IPS DF 6.9 (cell line): Measurements from ENCODE around the gene KRTAP15-1.
A peak's percentile ranks its signal among the peaks of the same experiment; 100 is the strongest.

Experiments used
- DNase-seq: peaks from one replicate; pipeline ENCODE4 v3.0.0-alpha.2; 2013; ENCODE audit warnings: low read depth, low spot score
- H3K27ac ChIP-seq: one replicate; pipeline ENCODE4 v1.5.1; 2013; ENCODE audit warnings: low read length, control low read depth
- H3K27me3 ChIP-seq: 2 replicates; pipeline ENCODE4 v1.6.1; 2013; ENCODE audit warnings: mild to moderate bottlenecking, low read length; ENCODE audit not compliant: control insufficient read depth, insufficient read depth
- H3K36me3 ChIP-seq: 2 replicates; pipeline ENCODE4 v1.6.1; 2013; ENCODE audit warnings: low read length; ENCODE audit not compliant: control insufficient read depth, insufficient read depth
- H3K4me1 ChIP-seq: 2 replicates; pipeline ENCODE4 v1.6.1; 2013; ENCODE audit warnings: low read length; ENCODE audit not compliant: control insufficient read depth, insufficient read depth
- H3K4me3 ChIP-seq: 2 replicates; pipeline ENCODE4 v1.5.1; 2013; ENCODE audit warnings: mild to moderate bottlenecking, low read length
- H3K9me3 ChIP-seq: 2 replicates; pipeline ENCODE4 v1.6.1; 2013; ENCODE audit warnings: low read length, inconsistent platforms; ENCODE audit not compliant: control insufficient read depth, insufficient read depth
- WGBS: extraction: QIAGEN DNeasy Blood & Tissue Kit; methylation state at CpG from one replicate; pipeline ENCODE4 v1.1.7; 2013; ENCODE audit warnings: mixed read lengths, missing lambda C conversion rate; ENCODE audit not compliant: insufficient read length, insufficient coverage; 5-methylcytosine and 5-hydroxymethylcytosine counted together

Gene KRTAP15-1, protein sequence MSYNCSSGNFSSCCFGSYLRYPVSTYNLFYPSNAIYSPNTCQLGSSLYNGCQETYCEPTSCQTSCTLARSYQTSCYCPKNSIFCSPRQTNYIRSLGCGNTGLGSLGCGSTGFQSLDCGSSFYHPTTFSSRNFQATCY

DNA sequence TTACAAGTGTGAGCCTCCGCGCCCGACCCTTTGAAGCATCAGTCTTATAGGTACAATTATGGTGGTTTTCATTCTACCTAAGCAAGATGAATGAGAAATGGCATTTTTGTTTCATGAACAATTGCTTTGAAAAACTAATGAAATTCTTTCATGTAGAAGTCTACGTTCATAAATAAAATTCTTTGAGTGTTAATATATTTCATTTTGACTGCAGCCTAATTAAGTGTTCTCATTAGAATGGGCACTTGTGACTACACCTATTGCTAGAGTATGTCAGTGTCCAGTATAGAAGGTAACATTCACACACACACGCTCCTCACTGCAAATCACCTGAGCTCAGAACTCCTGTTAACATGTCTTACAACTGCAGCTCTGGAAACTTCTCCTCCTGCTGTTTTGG, at the start of gene KRTAP15-1:
Gene KRTAP15-1, plus strand, starts transcription at position 301 of the 400 bp plus-strand sequence. Its CDS starts 53 bp downstream, at position 354.
- Histone ChIP-seq H3K4me1 (no peaks in the 10 kb centered on the region), H3K9me3 (peaks cover 4% of the 10 kb centered on the region), H3K27ac (no peak within 1 kb of the TSS), H3K27me3 (no peaks in the 10 kb centered on the region), H3K4me3 (no peak within 1 kb of the TSS), H3K36me3 (no peaks in the 10 kb centered on the region)
- no CpG with 5 or more reads among the region's 5 CpGs for WGBS
- DNase-seq = no peak

DNA sequence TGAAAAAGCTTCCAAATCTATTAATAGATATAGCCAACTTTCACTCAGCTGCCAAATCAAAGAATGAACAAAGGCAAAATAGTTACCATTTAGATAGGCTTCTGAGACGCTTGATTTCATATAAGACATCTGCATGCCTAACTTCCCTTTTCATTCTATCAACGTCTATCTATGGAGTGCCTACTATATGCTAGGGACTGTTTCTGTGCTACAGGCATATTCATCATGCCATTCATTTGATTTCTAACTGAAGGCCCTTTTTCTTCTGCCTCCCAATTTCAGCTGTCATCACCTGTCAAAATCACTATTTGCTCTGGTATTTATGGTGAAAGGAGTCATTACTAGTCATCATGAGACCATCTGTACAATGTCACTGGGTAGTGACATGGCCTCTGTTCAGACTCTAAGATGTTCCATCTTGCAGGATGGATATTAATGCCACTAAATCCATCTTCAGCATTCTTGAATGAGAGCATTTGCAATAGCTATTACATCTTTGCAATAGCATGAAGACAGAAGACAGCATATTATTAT, 48.5 kb upstream of the KRTAP15-1 start:
- WGBS = no CpG with 5 or more reads among the region's 2 CpGs
- DNase-seq = no peak
- H3K4me1 ChIP-seq = no peaks in the 10 kb centered on the region
- no peak overlapping the region for H3K4me3 ChIP-seq
- no peaks in the 10 kb centered on the region for H3K36me3 ChIP-seq
- H3K27ac ChIP-seq = no peak overlapping the region
- H3K27me3 ChIP-seq = no peaks in the 10 kb centered on the region
- H3K9me3 ChIP-seq = peaks cover 17% of the 10 kb centered on the region

DNA sequence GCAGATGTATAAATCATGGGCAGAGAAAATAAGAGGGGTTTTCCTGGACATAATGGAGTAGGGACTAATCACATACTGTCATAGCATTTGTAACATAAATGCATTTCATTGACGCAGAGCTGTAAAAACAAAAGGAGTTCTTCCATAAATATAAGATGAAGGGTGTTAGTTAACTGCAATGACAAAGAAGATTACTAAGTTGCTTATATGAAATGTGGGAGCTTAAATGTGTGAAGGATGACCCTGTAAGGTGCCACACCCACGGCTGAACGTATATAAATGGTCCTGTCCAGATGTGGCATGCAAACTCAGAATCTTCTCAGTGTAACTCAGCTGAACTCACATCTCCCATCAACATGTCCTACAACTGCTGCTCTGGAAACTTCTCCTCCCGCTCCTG, 44.3 kb upstream of the KRTAP15-1 start, which contains the start of gene KRTAP13-1:
Gene KRTAP13-1, plus strand, starts transcription at position 301 of the 400 bp plus-strand sequence. Its CDS starts 56 bp downstream, at position 357.
- Histone ChIP-seq H3K27ac (no peak within 1 kb of the TSS), H3K4me1 (no peaks in the 10 kb centered on the region), H3K27me3 (no peaks in the 10 kb centered on the region), H3K9me3 (peaks cover 10% of the 10 kb centered on the region), H3K36me3 (no peaks in the 10 kb centered on the region), H3K4me3 (no peak within 1 kb of the TSS)
- no peak for DNase-seq
- WGBS = no CpG with 5 or more reads among the region's 4 CpGs

DNA sequence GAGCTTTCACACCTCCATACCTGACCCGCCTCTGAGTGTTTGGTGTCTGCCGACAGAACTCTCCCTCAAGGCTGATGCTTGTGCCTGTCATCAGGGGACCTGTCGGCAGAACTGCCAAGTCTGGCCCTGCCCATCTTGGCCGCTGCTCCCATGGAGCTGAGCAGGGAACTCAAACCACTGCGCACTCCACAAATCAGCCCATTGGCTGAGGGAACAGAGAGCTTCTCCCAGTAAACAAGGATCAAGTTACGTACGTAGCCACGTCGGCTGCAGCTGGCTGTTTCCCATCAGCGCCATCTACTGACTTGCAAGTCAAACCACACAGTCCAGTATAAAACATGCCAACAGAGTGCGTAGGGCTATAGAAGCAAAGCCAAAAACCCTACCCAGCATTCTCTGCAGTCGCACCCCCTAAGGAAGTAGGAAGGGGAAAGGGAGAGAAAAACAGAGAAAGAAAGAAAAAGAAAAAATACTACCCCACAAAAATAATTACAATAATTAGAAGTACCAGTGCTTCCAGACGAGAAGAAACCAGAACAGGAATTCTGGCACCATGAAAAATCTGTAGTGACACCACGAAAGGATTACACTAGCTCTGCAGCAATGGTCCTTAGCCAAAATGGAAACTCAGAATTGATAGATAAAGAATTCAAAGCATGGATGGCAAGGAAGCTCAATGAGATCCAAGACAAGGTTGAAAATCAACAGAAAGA, 31.1 kb upstream of the KRTAP15-1 start:
- Histone ChIP-seq H3K27ac (no peak overlapping the region), H3K9me3 (peaks cover 5% of the 10 kb centered on the region), H3K36me3 (no peaks in the 10 kb centered on the region), H3K27me3 (no peaks in the 10 kb centered on the region), H3K4me3 (no peak overlapping the region), H3K4me1 (no peaks in the 10 kb centered on the region)
- WGBS = no CpG with 5 or more reads among the region's 14 CpGs
- peak; percentile 11 for DNase-seq

DNA sequence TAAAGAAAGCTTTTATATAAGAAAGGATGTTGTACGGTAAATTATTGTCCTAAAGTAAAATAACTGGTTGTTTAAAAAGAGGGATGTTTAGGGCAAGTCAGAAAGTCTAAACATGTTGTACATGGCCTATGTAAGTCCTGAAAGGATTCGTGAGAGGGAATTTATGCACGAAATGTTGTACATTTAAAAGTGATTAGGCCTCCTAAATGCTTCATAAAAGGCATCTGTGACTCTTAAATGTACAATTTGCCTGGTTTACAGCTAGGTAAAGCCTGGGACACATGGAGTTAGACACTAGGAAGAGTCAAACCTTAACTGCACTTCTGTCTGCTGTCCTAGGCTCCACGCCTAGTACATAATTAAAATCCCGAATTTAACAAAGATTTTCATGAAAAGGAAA, 24.1 kb upstream of the KRTAP15-1 start:
- H3K27ac ChIP-seq = no peak overlapping the region
- H3K4me1 ChIP-seq = no peaks in the 10 kb centered on the region
- no peaks in the 10 kb centered on the region for H3K36me3 ChIP-seq
- no peak overlapping the region for H3K4me3 ChIP-seq
- H3K9me3 ChIP-seq = peaks cover 2% of the 10 kb centered on the region
- no peaks in the 10 kb centered on the region for H3K27me3 ChIP-seq
- no CpG with 5 or more reads among the region's 5 CpGs for WGBS
- no peak for DNase-seq

DNA sequence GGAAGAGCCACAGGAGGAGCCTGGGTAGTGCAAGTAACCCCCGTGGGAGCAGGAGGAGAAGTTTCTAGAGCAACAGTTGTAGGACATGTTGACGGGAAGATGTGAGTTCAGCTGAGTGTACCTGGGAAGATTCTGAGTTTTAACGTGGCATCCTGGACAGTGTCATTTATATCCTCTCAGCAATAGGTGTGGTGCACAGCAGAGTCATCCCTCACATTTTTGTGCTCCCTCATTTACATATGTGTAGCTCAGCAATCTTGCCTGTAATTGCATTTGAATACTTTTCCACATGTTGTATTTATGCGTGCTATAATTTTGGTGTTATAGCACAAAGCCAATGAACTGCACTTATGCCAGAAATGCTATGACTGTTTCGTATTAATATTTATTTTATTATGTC, 14.2 kb upstream of the KRTAP15-1 start, which contains the start of gene KRTAP13-3:
Gene KRTAP13-3, minus strand, starts transcription at position 101 of the 400 bp plus-strand sequence. Its CDS starts 14 bp downstream, at position 87.
- DNase-seq = no peak
- WGBS = no CpG with 5 or more reads among the region's 5 CpGs
- Histone ChIP-seq H3K27ac (no peak within 1 kb of the TSS), H3K36me3 (no peaks in the 10 kb centered on the region; the same call in 1 of the 2 replicates), H3K4me3 (no peak within 1 kb of the TSS), H3K4me1 (no peaks in the 10 kb centered on the region), H3K27me3 (no peaks in the 10 kb centered on the region), H3K9me3 (peaks cover 8% of the 10 kb centered on the region)

DNA sequence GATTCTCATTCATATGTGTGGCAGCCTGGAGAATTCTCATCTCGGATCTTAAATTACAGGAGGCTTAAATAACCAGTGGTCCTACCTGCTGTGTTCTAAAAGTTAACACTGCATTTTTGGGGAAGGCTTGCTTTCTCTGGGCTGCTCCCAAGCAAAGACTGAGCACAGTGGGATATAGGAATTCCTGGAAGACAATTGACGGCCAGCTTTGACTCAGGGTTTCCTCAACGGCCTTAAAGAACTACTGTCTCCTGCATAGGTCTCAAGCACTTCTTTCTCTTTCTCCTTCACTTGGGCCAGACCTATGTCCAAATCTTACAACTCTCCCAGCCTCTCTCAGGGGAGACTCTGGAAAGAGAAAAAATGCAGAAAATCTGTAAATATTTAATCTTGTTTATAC, 13.3 kb upstream of the KRTAP15-1 start:
- H3K4me3 ChIP-seq = no peak overlapping the region
- H3K36me3 ChIP-seq = no peaks in the 10 kb centered on the region; the same call in 1 of the 2 replicates
- no peaks in the 10 kb centered on the region for H3K27me3 ChIP-seq
- WGBS = no CpG with 5 or more reads among the region's 3 CpGs
- H3K9me3 ChIP-seq = peaks cover 6% of the 10 kb centered on the region
- H3K27ac ChIP-seq = no peak overlapping the region
- DNase-seq = no peak
- H3K4me1 ChIP-seq = no peaks in the 10 kb centered on the region

DNA sequence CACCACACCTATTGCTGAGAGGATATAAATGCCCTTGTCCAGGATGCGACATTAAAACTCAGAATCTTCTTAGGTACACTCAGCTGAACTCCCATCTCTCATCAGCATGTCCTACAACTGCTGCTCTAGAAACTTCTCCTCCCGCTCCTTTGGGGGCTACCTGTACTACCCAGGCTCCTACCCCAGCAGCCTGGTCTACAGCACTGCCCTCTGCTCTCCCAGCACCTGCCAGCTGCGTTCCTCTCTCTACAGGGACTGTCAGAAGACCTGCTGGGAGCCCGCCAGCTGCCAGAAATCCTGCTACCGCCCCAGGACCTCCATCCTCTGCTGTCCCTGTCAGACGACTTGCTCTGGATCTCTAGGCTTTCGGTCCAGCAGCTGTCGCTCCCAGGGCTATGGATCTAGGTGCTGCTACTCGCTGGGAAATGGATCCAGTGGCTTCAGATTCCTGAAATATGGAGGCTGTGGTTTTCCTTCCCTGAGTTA, 9.9 kb upstream of the KRTAP15-1 start, which contains the start of gene KRTAP13-4:
Gene KRTAP13-4, plus strand, starts transcription at position 51 of the 486 bp plus-strand sequence. Its CDS starts 56 bp downstream, at position 107.
- Histone ChIP-seq H3K4me1 (no peaks in the 10 kb centered on the region), H3K9me3 (peaks cover 9% of the 10 kb centered on the region), H3K27me3 (no peaks in the 10 kb centered on the region), H3K4me3 (no peak within 1 kb of the TSS), H3K27ac (no peak within 1 kb of the TSS), H3K36me3 (no peaks in the 10 kb centered on the region; the same call in 1 of the 2 replicates)
- no CpG with 5 or more reads among the region's 9 CpGs for WGBS
- DNase-seq = no peak

DNA sequence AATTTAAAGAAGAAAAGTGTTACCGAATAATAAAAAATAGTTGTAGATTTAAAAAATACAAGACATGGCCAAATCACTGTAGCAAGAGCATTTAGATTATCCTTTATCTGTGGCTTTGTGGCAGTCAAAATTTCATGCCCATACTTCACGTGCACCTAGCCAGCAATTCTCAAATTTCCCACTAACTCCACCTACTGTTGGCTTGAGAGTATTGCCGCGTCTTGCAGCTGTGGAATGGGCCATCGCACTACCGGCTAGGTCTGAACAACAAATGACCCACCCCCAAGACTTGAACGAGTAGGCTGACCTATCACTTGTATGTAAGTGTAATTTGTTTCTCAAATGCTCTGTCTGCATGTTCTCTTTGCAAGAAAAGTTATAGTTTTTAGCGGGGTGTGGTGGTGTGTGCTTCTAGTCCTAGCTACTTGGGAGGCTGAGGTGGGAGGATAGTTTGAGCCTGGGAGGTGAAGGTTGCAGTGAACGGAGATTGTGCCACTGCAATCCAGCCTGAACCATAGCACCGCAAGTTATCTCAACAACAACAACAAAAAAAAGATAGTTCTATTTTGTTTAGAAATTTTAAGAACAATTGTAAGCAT, 5.9 kb upstream of the KRTAP15-1 start:
- no peak overlapping the region for H3K27ac ChIP-seq
- no peak overlapping the region for H3K4me3 ChIP-seq
- WGBS = no CpG with 5 or more reads among the region's 10 CpGs
- H3K4me1 ChIP-seq = no peaks in the 10 kb centered on the region
- H3K27me3 ChIP-seq = no peaks in the 10 kb centered on the region
- peak; percentile 7 for DNase-seq
- H3K36me3 ChIP-seq = no peaks in the 10 kb centered on the region; the same call in 1 of the 2 replicates
- peaks cover 9% of the 10 kb centered on the region for H3K9me3 ChIP-seq

DNA sequence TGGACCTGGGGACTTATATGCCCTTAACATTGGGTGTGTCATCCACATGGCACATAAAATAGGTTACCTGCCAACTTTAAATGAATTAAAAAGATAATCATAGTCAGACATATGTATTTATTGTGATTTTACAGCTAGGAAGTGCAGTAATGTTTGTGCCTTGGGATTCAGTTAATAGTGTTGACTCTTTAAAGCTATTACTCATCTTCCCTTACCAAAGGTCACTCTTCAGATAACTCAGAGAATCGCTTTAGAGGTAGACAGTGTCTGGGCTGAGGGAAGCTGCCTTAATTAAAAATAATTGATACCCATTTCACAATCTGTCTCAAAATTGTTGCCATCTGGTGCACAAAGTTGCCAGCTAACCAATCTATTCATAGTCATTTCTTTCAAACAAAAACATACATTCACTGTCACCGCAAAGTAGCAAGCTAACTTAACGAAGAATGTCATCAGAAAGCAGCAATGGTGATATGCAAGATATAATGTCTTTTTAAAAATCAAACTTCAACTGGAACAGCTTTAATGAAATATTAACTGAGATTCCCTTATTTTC, 3.0 kb upstream of the KRTAP15-1 start:
- no peak for DNase-seq
- H3K9me3 ChIP-seq = peaks cover 2% of the 10 kb centered on the region
- no CpG with 5 or more reads among the region's 3 CpGs for WGBS
- no peaks in the 10 kb centered on the region for H3K4me1 ChIP-seq
- H3K4me3 ChIP-seq = no peak overlapping the region
- no peaks in the 10 kb centered on the region for H3K36me3 ChIP-seq
- no peaks in the 10 kb centered on the region for H3K27me3 ChIP-seq
- H3K27ac ChIP-seq = no peak overlapping the region
